ENCODE measurements around the gene SKOR1.

SKOR1 gene

DNA sequence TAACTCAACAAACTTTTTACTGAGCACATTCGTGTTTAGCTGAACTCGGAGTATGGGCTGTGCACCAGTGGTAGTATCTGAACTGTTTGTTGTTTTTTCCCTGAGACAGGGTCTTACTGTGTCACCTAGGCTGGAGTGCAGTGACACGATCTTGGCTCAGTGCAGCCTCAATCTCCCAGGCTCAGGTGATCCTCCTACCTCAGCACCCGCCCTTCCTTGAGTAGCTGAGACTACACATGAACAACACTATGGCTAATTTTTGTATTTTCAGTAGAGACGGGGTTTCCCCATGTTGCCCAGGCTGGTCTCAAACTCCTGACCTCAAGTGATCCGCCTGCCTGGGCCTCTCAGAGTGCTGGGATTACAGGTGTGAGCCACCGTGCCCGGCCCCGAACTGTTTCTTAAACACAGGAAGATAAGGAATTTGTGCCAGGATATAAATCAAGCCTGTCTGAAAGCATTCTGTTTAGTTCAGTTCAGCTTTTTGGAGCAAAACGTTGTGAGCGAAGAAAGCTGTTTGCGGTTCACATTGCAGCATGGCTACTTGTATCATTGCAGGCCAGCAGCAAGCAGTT, 40.4 kb upstream of the SKOR1 start:
- Histone ChIP-seq H3K27ac (peak overlapping the region; percentile 96), H3K9ac (peak overlapping the region; percentile 37; the same call in 1 of the 2 replicates)
- TF ChIP-seq CTCF (conservative IDR thresholded peaks at IDR 0.05; ENCODE audit: low read depth, low read length): no peak

GRCh38 chr15:67785431-67785830, 39.9 kb upstream of the SKOR1 start:
- no peak for TF ChIP-seq CTCF (conservative IDR thresholded peaks at IDR 0.05; ENCODE audit: low read depth, low read length)
- Histone ChIP-seq H3K4me3 (IDR thresholded peaks at IDR 0.05; ENCODE audit: insufficient read depth, low read depth, low read length) (no peak overlapping the region), H3K9ac (peak overlapping the region; percentile 37; the same call in 1 of the 2 replicates), H3K4me2 (peak overlapping the region; percentile 86), H3K27ac (peak overlapping the region; percentile 96), H3K79me2 (ENCODE audit: insufficient read depth, low read depth) (no peaks in the 10 kb centered on the region), H2AFZ (ENCODE audit: low read depth) (peak overlapping the region; percentile 45; the same call in 1 of the 2 replicates), H3K36me3 (ENCODE audit: insufficient read depth) (no peaks in the 10 kb centered on the region), H3K4me1 (ENCODE audit: low read depth, poor library complexity, severe bottlenecking) (peaks cover 60% of the 10 kb centered on the region), H3K27me3 (ENCODE audit: insufficient read depth, low read depth) (no peaks in the 10 kb centered on the region), H4K20me1 (ENCODE audit: insufficient read depth) (no peaks in the 10 kb centered on the region)

More for the DNA sequence above, 40.4 kb upstream of the SKOR1 start:
- Histone ChIP-seq H4K20me1 (ENCODE audit: insufficient read depth) (no peaks in the 10 kb centered on the region), H3K4me3 (IDR thresholded peaks at IDR 0.05; ENCODE audit: insufficient read depth, low read depth, low read length) (no peak overlapping the region), H3K36me3 (ENCODE audit: insufficient read depth) (no peaks in the 10 kb centered on the region), H3K4me1 (ENCODE audit: low read depth, poor library complexity, severe bottlenecking) (peaks cover 65% of the 10 kb centered on the region), H3K4me2 (peak overlapping the region; percentile 86), H2AFZ (ENCODE audit: low read depth) (peak overlapping the region; percentile 45; the same call in 1 of the 2 replicates), H3K79me2 (ENCODE audit: insufficient read depth, low read depth) (no peaks in the 10 kb centered on the region), H3K27me3 (ENCODE audit: insufficient read depth, low read depth) (no peaks in the 10 kb centered on the region)

DNA sequence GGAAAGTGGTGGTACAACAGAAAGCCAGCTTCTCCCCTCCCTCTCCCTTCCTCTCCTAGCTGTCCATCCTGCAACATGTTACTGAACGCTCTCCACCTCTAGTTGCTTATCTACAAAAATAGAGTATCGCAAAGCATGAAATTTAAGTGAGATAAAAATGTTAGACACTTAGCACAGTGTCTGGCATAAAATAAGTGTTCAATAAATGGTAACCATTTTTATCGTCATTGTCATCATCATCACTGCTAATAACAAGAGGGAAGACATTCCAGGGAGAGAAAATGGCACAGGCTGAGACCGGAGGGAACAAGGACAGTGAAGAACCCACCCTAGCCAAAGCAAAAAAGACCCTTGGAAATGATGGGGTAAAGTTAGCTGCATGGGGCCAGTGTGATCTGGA, 38.7 kb upstream of the SKOR1 start:
- TF ChIP-seq CTCF (conservative IDR thresholded peaks at IDR 0.05; ENCODE audit: low read depth, low read length): no peak
- Histone ChIP-seq H3K4me1 (ENCODE audit: low read depth, poor library complexity, severe bottlenecking) (peaks cover 48% of the 10 kb centered on the region), H4K20me1 (ENCODE audit: insufficient read depth) (no peaks in the 10 kb centered on the region), H3K79me2 (ENCODE audit: insufficient read depth, low read depth) (no peaks in the 10 kb centered on the region), H2AFZ (ENCODE audit: low read depth) (no peak overlapping the region), H3K36me3 (ENCODE audit: insufficient read depth) (no peaks in the 10 kb centered on the region), H3K27me3 (ENCODE audit: insufficient read depth, low read depth) (no peaks in the 10 kb centered on the region), H3K4me2 (peak overlapping the region; percentile 86; the same call in 1 of the 2 replicates), H3K27ac (no peak overlapping the region), H3K4me3 (IDR thresholded peaks at IDR 0.05; ENCODE audit: insufficient read depth, low read depth, low read length) (no peak overlapping the region), H3K9ac (no peak overlapping the region)

DNA sequence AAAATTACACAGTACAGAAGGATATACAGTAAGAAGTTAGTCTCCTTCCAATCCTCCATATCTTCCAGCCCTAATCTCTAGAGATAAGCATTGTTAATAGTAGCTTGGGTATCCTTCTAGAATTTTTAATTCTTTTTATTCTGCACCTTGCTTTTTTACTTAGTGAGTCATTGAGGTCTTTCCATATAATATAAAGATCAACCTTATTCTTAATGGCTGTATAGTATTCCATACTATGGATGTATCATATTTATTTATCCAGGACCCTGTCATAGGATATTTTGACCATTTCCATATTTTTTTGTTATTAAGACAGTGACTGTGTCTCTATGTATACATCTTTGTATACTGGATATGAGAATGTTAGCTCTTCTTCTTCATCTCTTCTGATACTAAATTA, 36.3 kb upstream of the SKOR1 start:
- Histone ChIP-seq H4K20me1 (ENCODE audit: insufficient read depth) (no peaks in the 10 kb centered on the region), H3K9ac (no peak overlapping the region), H3K79me2 (ENCODE audit: insufficient read depth, low read depth) (no peaks in the 10 kb centered on the region), H3K4me3 (IDR thresholded peaks at IDR 0.05; ENCODE audit: insufficient read depth, low read depth, low read length) (no peak overlapping the region), H3K36me3 (ENCODE audit: insufficient read depth) (no peaks in the 10 kb centered on the region), H3K4me1 (ENCODE audit: low read depth, poor library complexity, severe bottlenecking) (peaks cover 31% of the 10 kb centered on the region), H3K27me3 (ENCODE audit: insufficient read depth, low read depth) (no peaks in the 10 kb centered on the region), H3K27ac (no peak overlapping the region), H3K4me2 (no peak overlapping the region), H2AFZ (ENCODE audit: low read depth) (no peak overlapping the region)
- no peak for TF ChIP-seq CTCF (conservative IDR thresholded peaks at IDR 0.05; ENCODE audit: low read depth, low read length)

Measured in KMS-11 (cell line).